SK-N-SH (cell line): Measurements from ENCODE around the gene PLXNA4. TPM values are rescaled to one million over a fixed set of nuclear protein-coding genes. Genes with fewer than 3 reads are reported as not detected.

Experiments
- CTCF ChIA-PET: fragments of 300-600, 350-600 bp; formaldehyde crosslinking; extraction: SDS; loops from one replicate; lab custom pipeline; 2021; lab: Yijun Ruan, JAX
- POLR2A ChIA-PET: fragments of 350-600 bp; sonication (Branson Sonifier 250); formaldehyde crosslinking; extraction: SDS; loops from one replicate; lab custom pipeline; 2020; ENCODE audit warnings: antibody characterized with exemption, inconsistent platforms; lab: Yijun Ruan, JAX
- DNase-seq: peaks from one replicate; pipeline ENCODE4 v3.0.0; 2012
- H2AFZ ChIP-seq: fragments of 200-600 bp; sonication (generic); 2 replicates; pipeline ENCODE4 v1.8.1; 2016; ENCODE audit warnings: antibody characterized with exemption, mild to moderate bottlenecking, low read depth
- H3F3A ChIP-seq: fragments of 200-600 bp; sonication (generic); replicated peaks from 2 replicates; pipeline ENCODE3; 2016; ENCODE audit warnings: antibody characterized with exemption, mild to moderate bottlenecking; ENCODE audit not compliant: insufficient read depth
- H3K27ac ChIP-seq, 2 experiments: fragments of 200-500 bp in 1 of 2; fragments of 200-600 bp in 1 of 2; sonication (Bioruptor generic) in 1 of 2; sonication (generic), shearing (Covaris generic) in 1 of 2; 2 replicates each; pipeline versions ENCODE4 v1.5.1 to v1.6.1; 2014 to 2016; ENCODE audit warnings: low read depth in 2 of 2, inconsistent platforms in 1 of 2, low read length in 1 of 2, mild to moderate bottlenecking in 1 of 2, mixed read lengths in 1 of 2
- H3K27me3 ChIP-seq: fragments of 200-600 bp; sonication (generic), shearing (Covaris generic); 2 replicates; pipeline ENCODE4 v1.6.1; 2016; ENCODE audit warnings: mixed run types; ENCODE audit not compliant: insufficient read depth
- H3K36me3 ChIP-seq, 2 experiments: fragments of 200-500 bp in 1 of 2; fragments of 200-600 bp in 1 of 2; sonication (Bioruptor generic) in 1 of 2; sonication (generic) in 1 of 2; replicated peaks in 1 of 2; 2 replicates each; pipeline versions ENCODE3 to v1.5.1; 2014 to 2016; ENCODE audit warnings: low read length in 1 of 2, mild to moderate bottlenecking in 1 of 2; ENCODE audit not compliant: insufficient read depth in 2 of 2, control insufficient read depth in 1 of 2
- H3K4me1 ChIP-seq, 2 experiments: fragments of 200-500 bp in 1 of 2; fragments of 200-600 bp in 1 of 2; sonication (Bioruptor generic) in 1 of 2; sonication (generic), shearing (Covaris generic) in 1 of 2; 2 replicates each; pipeline versions ENCODE4 v1.5.1 to v1.6.1; 2014 to 2016; ENCODE audit warnings: low read depth in 1 of 2, low read length in 1 of 2, mixed run types in 1 of 2; ENCODE audit not compliant: insufficient read depth in 2 of 2, control insufficient read depth in 1 of 2
- H3K4me2 ChIP-seq: fragments of 200-600 bp; sonication (generic), shearing (Covaris generic); 2 replicates; pipeline ENCODE4 v1.6.1; 2017; ENCODE audit warnings: mixed run types
- H3K4me3 ChIP-seq, 2 experiments: fragments of 200-500 bp in 1 of 2; fragments of 200-600 bp in 1 of 2; sonication (Bioruptor generic) in 1 of 2; sonication (generic), shearing (Covaris generic) in 1 of 2; 2 replicates each; pipeline versions ENCODE4 v1.5.1 to v1.8.1; 2014 to 2016; ENCODE audit warnings: low read depth in 2 of 2, inconsistent platforms in 1 of 2, low read length in 1 of 2, mild to moderate bottlenecking in 1 of 2, mixed read lengths in 1 of 2, moderate library complexity in 1 of 2
- H3K79me2 ChIP-seq: fragments of 200-600 bp; sonication (generic); 2 replicates; pipeline ENCODE4 v1.8.1; 2017; ENCODE audit warnings: mild to moderate bottlenecking; ENCODE audit not compliant: insufficient read depth
- H3K9ac ChIP-seq: fragments of 200-600 bp; sonication (generic); 2 replicates; pipeline ENCODE4 v1.6.1; 2017; ENCODE audit warnings: mixed run types
- H3K9me2 ChIP-seq: fragments of 200-600 bp; sonication (generic); 2 replicates; pipeline ENCODE4 v1.6.1; 2017; ENCODE audit warnings: mixed run types
- H3K9me3 ChIP-seq: fragments of 200-600 bp; sonication (generic); 2 replicates; pipeline ENCODE4 v1.6.1; 2017; ENCODE audit warnings: mixed run types, mild to moderate bottlenecking, moderate library complexity
- H4K20me1 ChIP-seq: fragments of 200-600 bp; sonication (generic); 2 replicates; pipeline ENCODE4 v1.6.1; 2017; ENCODE audit warnings: mild to moderate bottlenecking, mixed run types; ENCODE audit not compliant: insufficient read depth
- CHD2 ChIP-seq: fragments of 150-350 bp; IDR thresholded peaks from 2 replicates; pipeline ENCODE4 v1.6.1; 2018; ENCODE audit warnings: low read length; ENCODE audit not compliant: partially characterized antibody
- ELF1 ChIP-seq: IDR thresholded peaks from 2 replicates; pipeline ENCODE4 v1.4.0; 2012
- EZH2phosphoT487 ChIP-seq: fragments of 200-600 bp; sonication (generic); IDR thresholded peaks from 2 replicates; pipeline ENCODE4 v1.6.1; 2017; ENCODE audit warnings: low read depth, mixed run types, mild to moderate bottlenecking, antibody characterized with exemption, moderate library complexity, borderline replicate concordance
- FOSL2 ChIP-seq: IDR thresholded peaks from 2 replicates; pipeline ENCODE4 v1.4.0; 2012; ENCODE audit warnings: low read depth, mild to moderate bottlenecking, moderate library complexity, borderline replicate concordance
- FOXJ3 ChIP-seq: sonication (generic); formaldehyde crosslinking; IDR thresholded peaks from 2 replicates; pipeline ENCODE4 v1.5.1; 2020; ENCODE audit warnings: mild to moderate bottlenecking, missing genetic modification reagents
- MXI1 ChIP-seq: IDR thresholded peaks from 2 replicates; pipeline ENCODE4 v1.6.1; 2012; ENCODE audit warnings: mild to moderate bottlenecking, low read depth, low read length, improper control_type of control experiment
- NFIC ChIP-seq: IDR thresholded peaks from 2 replicates; pipeline ENCODE4 v1.4.0; 2012; ENCODE audit warnings: borderline replicate concordance
- RAD21 ChIP-seq: IDR thresholded peaks from 2 replicates; pipeline ENCODE4 v1.6.1; 2012; ENCODE audit warnings: mild to moderate bottlenecking, low read length
- RCOR1 ChIP-seq: fragments of 150-350 bp; IDR thresholded peaks from 2 replicates; pipeline ENCODE4 v1.6.1; 2017; ENCODE audit warnings: antibody characterized with exemption, low read length
- RFX5 ChIP-seq: IDR thresholded peaks from 2 replicates; pipeline ENCODE4 v1.6.1; 2012; ENCODE audit warnings: mild to moderate bottlenecking, improper control_type of control experiment, low read length
- RXRA ChIP-seq: IDR thresholded peaks from 2 replicates; pipeline ENCODE4 v1.4.0; 2012; ENCODE audit warnings: low read depth, mild to moderate bottlenecking, borderline replicate concordance
- SMC3 ChIP-seq: IDR thresholded peaks from 2 replicates; pipeline ENCODE4 v1.6.1; 2012; ENCODE audit warnings: low read depth, low read length, improper control_type of control experiment
- TEAD4 ChIP-seq: IDR thresholded peaks from 2 replicates; pipeline ENCODE4 v1.4.0; 2012; ENCODE audit warnings: mild to moderate bottlenecking, borderline replicate concordance; ENCODE audit not compliant: insufficient read depth
- YY1 ChIP-seq: IDR thresholded peaks from 2 replicates; pipeline ENCODE4 v1.4.0; 2012; ENCODE audit warnings: low read depth, mild to moderate bottlenecking
- WGBS: methylation state at CpG from one replicate; pipeline ENCODE4 v1.1.6; 2017; ENCODE audit warnings: low lambda C conversion rate; 5-methylcytosine and 5-hydroxymethylcytosine counted together
- polyA plus RNA-seq, 3 experiments: library from polyadenylated mRNA; depleted of rRNA; stranded (reverse); fragments of >200 nt; gene quantifications; 2 replicates each; pipeline ENCODE4 v1.2.3, GENCODE V29; 2012
- TF ChIP-seq, protein P1 (sequence below): IDR thresholded peaks from 2 replicates; pipeline ENCODE4; 2012
- TF ChIP-seq, protein P2 (sequence below): fragments of 200-600 bp; sonication (generic); IDR thresholded peaks from 2 replicates; pipeline ENCODE4 v1.6.1; 2017; ENCODE audit warnings: antibody characterized with exemption, mild to moderate bottlenecking, moderate library complexity

PLXNA4 gene
- polyA plus RNA-seq, 1 of the 3 experiments (the other 2 are of a cell fraction): 2.4 TPM

DNA sequence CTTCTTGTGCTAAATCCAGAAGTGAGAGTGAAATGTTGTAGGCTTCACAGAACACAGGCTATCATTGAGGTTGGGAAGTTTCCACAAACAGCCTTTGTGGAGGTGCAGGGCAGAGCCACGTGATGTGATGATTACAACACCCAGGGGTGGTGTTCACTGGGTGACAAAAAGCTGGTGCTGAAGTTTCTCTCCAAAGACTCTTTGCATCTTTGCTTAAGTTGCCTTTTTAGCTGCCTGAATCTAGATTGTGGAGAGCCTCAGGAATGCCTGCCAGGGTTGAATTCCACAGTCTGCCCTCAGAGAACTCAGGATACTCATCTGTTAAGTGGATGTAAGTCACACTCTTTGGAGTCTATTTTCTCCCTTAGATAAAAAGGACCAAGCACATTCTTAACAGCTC is 56.3 kb downstream of the PLXNA4 start:
- Histone ChIP-seq H3K27ac (no peak overlapping the region), H3F3A (no peaks in the 10 kb centered on the region), H3K9me2 (no peaks in the 10 kb centered on the region), H3K9ac (no peak overlapping the region), H3K36me3 (no peaks in the 10 kb centered on the region), H3K9me3 (no peaks in the 10 kb centered on the region), H3K4me2 (no peak overlapping the region), H2AFZ (no peak overlapping the region), H3K4me1 (no peaks in the 10 kb centered on the region), H3K4me3 (no peak overlapping the region), H4K20me1 (no peaks in the 10 kb centered on the region), H3K79me2 (no peaks in the 10 kb centered on the region), H3K27me3 (no peaks in the 10 kb centered on the region)
- DNase-seq: no peak
- ChIA-PET CTCF (interaction anchor here (1.1 to 4.8 kb wide), 3 partner anchors 10 to 126 kb away, joined by 3 to 29 read pairs (median 5); no protein-coding TSS in a partner anchor), POLR2A (no interaction called here)
- WGBS: 61% methylated on average over 1 of the region's 1 CpG
- TF ChIP-seq TEAD4: no peak
- TF ChIP-seq, protein P1, sequence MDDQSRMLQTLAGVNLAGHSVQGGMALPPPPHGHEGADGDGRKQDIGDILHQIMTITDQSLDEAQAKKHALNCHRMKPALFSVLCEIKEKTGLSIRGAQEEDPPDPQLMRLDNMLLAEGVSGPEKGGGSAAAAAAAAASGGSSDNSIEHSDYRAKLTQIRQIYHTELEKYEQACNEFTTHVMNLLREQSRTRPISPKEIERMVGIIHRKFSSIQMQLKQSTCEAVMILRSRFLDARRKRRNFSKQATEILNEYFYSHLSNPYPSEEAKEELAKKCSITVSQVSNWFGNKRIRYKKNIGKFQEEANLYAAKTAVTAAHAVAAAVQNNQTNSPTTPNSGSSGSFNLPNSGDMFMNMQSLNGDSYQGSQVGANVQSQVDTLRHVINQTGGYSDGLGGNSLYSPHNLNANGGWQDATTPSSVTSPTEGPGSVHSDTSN: no peak
- no peak for TF ChIP-seq RAD21
- TF ChIP-seq RXRA: no peak
- no peak for TF ChIP-seq MXI1
- TF ChIP-seq CHD2: no peak
- no peak for TF ChIP-seq ELF1
- TF ChIP-seq, protein P2, sequence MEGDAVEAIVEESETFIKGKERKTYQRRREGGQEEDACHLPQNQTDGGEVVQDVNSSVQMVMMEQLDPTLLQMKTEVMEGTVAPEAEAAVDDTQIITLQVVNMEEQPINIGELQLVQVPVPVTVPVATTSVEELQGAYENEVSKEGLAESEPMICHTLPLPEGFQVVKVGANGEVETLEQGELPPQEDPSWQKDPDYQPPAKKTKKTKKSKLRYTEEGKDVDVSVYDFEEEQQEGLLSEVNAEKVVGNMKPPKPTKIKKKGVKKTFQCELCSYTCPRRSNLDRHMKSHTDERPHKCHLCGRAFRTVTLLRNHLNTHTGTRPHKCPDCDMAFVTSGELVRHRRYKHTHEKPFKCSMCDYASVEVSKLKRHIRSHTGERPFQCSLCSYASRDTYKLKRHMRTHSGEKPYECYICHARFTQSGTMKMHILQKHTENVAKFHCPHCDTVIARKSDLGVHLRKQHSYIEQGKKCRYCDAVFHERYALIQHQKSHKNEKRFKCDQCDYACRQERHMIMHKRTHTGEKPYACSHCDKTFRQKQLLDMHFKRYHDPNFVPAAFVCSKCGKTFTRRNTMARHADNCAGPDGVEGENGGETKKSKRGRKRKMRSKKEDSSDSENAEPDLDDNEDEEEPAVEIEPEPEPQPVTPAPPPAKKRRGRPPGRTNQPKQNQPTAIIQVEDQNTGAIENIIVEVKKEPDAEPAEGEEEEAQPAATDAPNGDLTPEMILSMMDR: no peak
- no peak for TF ChIP-seq EZH2phosphoT487

DNA sequence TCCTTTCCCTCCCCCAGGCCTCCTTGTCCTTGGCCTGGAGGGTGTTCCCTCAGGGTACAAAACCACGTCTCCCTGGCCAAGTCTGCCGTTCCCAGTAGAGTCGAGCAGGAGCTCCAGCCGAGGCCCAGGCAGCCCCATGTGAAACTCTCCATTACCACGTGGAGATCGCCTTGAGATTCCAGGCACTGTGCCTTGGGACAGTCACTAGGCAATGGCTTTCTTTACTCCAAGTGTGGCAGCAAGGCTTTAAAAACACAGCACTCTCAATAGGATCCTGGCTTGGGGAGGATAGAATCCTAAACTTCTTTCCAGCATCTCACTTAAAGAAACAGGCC is 57.5 kb downstream of the PLXNA4 start:
- ChIA-PET CTCF (interaction anchor here (0.7 to 4.8 kb wide), 13 partner anchors 9 to 200 kb away, joined by 3 to 29 read pairs (median 5); no protein-coding TSS in a partner anchor), POLR2A (no interaction called here)
- Histone ChIP-seq H3K36me3 (no peaks in the 10 kb centered on the region), H3K9me3 (no peaks in the 10 kb centered on the region), H3K4me1 (no peaks in the 10 kb centered on the region), H3K27ac (no peak overlapping the region), H3K4me2 (no peak overlapping the region), H3K9ac (no peak overlapping the region), H3F3A (no peaks in the 10 kb centered on the region), H4K20me1 (no peaks in the 10 kb centered on the region), H3K79me2 (no peaks in the 10 kb centered on the region), H3K9me2 (no peaks in the 10 kb centered on the region), H2AFZ (no peak overlapping the region), H3K27me3 (no peaks in the 10 kb centered on the region), H3K4me3 (no peak overlapping the region)
- 84% methylated on average over 6 of the region's 6 CpGs for WGBS
- DNase-seq: no peak
- TF ChIP-seq RXRA (no peak), YY1 (no peak), RFX5 (no peak), SMC3 (no peak), RCOR1 (no peak), NFIC (no peak), FOSL2 (no peak), FOXJ3 (CRISPR knock-in tag) (no peak), EZH2phosphoT487 (no peak)
